ENCODE measurements around the gene RAB11FIP3.

RAB11FIP3 gene

GRCh38 chr16:426906-427249 lies 1.4 kb downstream of the RAB11FIP3 start:
- peak overlapping the region; percentile 71 for H3K4me3 ChIP-seq (ENCODE audit: low read depth, low read length)
- DNase-seq (ENCODE audit: low read depth) = no peak
- TF ChIP-seq CTCF (IDR thresholded peaks at IDR 0.05; ENCODE audit: control insufficient read depth, extremely low read depth, insufficient read depth) = no peak

GRCh38 chr16:427250-427649 lies 1.8 kb downstream of the RAB11FIP3 start:
- no peak for DNase-seq (ENCODE audit: low read depth)
- TF ChIP-seq CTCF (IDR thresholded peaks at IDR 0.05; ENCODE audit: control insufficient read depth, extremely low read depth, insufficient read depth) = no peak
- H3K4me3 ChIP-seq (ENCODE audit: low read depth, low read length) = peak overlapping the region; percentile 71

GRCh38 chr16:430904-431303 lies 5.5 kb downstream of the RAB11FIP3 start:
- DNase-seq (ENCODE audit: low read depth) = no peak
- no peak for TF ChIP-seq CTCF (IDR thresholded peaks at IDR 0.05; ENCODE audit: control insufficient read depth, extremely low read depth, insufficient read depth)
- H3K4me3 ChIP-seq (ENCODE audit: low read depth, low read length) = no peak overlapping the region

GRCh38 chr16:440627-441026 lies 15.2 kb downstream of the RAB11FIP3 start:
- H3K4me3 ChIP-seq (ENCODE audit: low read depth, low read length) = no peak overlapping the region
- TF ChIP-seq CTCF (IDR thresholded peaks at IDR 0.05; ENCODE audit: control insufficient read depth, extremely low read depth, insufficient read depth) = no peak
- no peak for DNase-seq (ENCODE audit: low read depth)

GRCh38 chr16:441447-441846 lies 16.0 kb downstream of the RAB11FIP3 start:
- no peak overlapping the region for H3K4me3 ChIP-seq (ENCODE audit: low read depth, low read length)
- TF ChIP-seq CTCF (IDR thresholded peaks at IDR 0.05; ENCODE audit: control insufficient read depth, extremely low read depth, insufficient read depth) = no peak
- no peak for DNase-seq (ENCODE audit: low read depth)

GRCh38 chr16:442976-443375 lies 17.5 kb downstream of the RAB11FIP3 start:
- no peak for TF ChIP-seq CTCF (IDR thresholded peaks at IDR 0.05; ENCODE audit: control insufficient read depth, extremely low read depth, insufficient read depth)
- H3K4me3 ChIP-seq (ENCODE audit: low read depth, low read length) = peak overlapping the region; percentile 52
- DNase-seq (ENCODE audit: low read depth) = peak; percentile 84

GRCh38 chr16:444027-444426 lies 18.6 kb downstream of the RAB11FIP3 start:
- no peak for TF ChIP-seq CTCF (IDR thresholded peaks at IDR 0.05; ENCODE audit: control insufficient read depth, extremely low read depth, insufficient read depth)
- H3K4me3 ChIP-seq (ENCODE audit: low read depth, low read length) = no peak overlapping the region; the same call in 1 of the 2 replicates
- DNase-seq (ENCODE audit: low read depth) = no peak

Measured in LNCaP clone FGC (cell line).